ENCODE results near the gene KLHL26.

Gene KLHL26

DNA sequence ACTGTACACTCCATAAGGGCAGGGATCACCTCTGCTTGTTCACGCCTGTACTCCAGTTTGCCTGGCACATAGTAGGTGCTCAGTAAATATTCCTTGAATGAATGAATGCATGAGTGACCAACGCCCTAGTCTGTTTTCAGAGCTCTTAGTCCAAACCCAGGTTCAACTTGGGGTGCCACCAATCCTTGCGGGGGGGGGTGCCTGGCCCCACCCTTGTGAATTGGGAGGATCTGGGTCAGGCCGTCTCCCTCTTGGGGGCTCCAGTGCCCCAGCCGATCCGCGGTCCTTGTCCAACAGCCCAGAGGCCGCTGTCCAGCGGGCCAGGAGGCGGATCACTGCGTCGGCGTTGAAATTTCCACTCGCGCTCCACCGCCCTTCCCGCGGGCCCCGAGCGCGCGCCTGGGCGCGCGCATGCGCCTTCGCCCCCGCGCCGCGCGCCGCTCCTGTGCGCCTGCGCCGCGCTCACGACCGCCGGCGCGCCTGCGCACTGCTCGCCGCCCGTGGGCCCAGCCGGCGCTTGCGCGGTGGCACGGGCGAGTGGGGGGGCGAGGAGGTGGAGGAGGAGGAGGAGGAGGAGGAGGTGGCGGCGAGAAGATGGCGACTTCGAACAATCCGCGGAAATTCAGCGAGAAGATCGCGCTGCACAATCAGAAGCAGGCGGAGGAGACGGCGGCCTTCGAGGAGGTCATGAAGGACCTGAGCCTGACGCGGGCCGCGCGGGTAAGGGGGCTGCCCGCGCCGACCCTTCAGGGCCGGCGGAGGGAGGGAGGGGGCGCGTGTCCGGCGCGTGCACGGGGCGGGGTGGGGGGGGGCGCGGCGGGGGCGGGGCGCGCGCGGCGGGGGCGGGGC lies 46.5 kb downstream of the KLHL26 start, which contains the start of gene CRTC1:
Gene CRTC1 (plus strand): TSS at position 572 of the 849 bp plus-strand sequence. CDS start 23 bp downstream, at position 595.
- peak; percentile 81 to 93 for DNase-seq (ENCODE audit: extremely low read depth in 1 of 2, low read depth in 1 of 2)

DNA sequence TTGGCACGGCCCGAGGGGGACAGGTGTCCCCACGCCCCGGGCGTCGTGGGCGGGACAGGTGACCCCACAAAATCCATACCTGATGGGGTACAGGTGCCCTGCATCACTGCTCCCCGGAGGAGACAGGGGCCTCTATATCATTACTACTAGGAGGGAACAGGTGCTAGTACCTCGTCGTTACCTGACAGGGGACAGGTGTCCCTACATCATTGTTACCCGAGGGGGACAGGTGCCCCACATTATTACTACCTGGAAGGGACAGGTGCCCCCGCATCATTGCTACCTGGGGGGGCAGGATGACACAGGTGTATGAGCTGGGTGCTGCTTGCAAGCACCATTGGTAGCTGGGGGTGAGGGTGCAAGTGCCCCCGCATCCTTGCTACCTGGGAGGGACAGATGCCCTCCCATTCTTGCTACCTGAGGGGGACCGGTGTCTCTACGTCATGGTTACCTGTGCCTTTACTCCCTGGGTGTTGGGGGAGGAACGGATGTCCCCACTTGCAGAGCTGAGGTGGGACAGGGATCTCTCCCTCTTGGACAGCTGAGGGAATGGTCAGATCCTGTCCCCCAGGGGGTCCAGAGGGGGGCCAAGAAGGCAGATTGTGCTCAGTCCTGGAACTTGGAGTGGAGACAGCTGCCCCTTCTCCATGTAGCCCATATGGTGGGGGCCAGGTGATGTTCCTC lies 47.3 kb downstream of the KLHL26 start:
- no peak for DNase-seq (ENCODE audit: extremely low read depth in 1 of 2, low read depth in 1 of 2)

DNA sequence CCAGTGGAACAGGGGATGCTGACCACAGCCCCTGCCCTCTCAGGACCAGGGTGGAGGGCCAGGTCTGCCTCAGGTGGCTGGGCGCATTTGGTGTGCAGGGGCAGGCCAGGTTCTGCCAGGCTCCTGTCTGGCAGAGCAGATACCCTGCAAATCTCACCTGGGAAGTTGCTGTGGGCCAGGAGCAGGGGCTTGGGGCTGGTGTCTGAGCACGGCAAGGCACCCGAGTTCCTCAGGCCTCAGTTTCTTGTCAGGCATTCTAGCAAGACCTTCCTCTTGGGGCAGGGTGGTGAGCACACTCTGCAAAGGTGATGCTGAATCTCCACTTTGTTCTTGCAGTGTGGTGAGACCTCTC lies 47.8 kb downstream of the KLHL26 start:
- no peak for DNase-seq (ENCODE audit: extremely low read depth in 1 of 2, low read depth in 1 of 2)

DNA sequence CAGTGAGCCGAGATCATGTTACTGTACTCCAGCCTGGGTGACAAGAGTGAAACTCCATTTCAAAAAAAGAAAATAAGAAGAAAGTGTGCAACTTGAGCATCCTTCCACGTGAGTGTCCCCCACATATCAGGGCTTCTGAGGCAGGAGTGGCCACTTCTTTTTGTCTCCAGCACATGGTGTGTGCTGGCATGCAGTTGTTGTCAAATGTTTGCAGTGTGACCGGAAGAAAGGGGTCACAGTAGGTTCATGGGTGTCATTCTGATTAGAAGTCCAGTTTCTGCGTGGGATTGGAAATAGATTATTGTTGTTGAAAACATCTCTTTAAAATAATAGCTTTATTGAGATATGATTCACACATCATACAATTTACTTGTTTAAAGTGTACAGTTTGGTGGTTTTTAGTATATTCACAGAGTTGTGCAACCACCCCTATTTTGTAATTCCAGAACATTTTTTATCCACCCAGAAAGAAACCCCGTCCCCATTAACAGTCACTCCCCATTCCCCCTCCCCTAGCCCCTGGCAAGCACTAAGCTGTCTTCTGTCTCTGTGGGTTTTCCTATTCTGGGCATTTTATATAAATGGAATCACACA lies 48.9 kb downstream of the KLHL26 start:
- no peak for DNase-seq (ENCODE audit: extremely low read depth in 1 of 2, low read depth in 1 of 2)

DNA sequence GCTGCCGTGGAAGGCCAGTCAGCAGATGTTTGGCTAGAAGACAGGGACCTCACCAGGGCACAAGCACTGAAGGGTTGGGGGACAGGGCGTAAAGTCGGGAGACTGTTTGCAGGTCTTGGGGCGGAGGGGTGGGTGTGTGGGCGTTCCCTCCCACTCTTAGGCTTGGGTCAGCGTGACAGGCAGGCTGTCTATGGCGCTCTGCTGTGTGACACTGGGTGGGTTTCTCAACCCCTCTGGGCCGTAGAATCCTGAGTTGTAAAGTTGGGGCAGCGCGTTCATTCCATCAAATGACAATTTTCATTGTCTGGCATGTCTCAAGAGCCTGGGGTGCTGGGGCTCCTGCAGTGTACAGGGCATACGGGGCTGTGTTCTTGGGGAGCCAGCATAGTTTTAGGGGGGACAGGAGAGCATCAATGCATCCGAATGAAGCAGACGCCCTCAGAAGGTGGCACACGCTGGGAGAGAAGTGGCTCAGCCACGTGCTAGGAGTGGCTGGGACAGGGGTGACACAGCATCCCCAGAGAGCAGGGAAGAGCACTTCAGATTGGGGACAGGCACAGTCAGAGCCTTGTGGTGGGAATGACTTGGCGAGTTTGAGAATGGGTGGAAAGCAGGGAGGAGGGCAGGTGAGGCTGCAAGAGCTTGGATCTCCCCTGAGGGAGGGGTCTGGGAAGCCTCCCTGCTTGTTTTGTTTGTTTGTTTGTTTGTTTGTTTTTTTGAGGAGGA lies 51.1 kb downstream of the KLHL26 start:
- DNase-seq (ENCODE audit: extremely low read depth in 1 of 2, low read depth in 1 of 2): no peak

DNA sequence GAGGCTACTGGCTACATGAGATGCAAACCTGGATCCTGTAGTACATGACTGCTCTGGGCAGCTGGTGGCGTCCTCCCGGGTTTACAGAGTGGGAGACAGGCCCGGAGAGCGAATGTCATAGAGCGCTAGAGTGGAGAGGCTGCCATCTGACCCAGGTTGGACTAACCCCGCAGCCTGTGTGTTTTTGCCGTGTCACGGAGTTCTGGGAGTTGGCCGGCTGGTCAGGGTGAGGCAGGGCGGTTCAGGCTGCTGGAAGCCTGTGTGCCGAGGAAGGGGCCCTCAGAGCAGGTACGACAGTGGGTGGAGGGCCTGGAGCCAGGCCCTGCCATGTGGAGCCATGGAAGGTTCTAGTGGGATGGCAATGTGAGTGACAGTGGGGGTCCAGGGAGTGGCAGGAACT lies 59.2 kb downstream of the KLHL26 start:
- no peak for DNase-seq (ENCODE audit: extremely low read depth in 1 of 2, low read depth in 1 of 2)

DNA sequence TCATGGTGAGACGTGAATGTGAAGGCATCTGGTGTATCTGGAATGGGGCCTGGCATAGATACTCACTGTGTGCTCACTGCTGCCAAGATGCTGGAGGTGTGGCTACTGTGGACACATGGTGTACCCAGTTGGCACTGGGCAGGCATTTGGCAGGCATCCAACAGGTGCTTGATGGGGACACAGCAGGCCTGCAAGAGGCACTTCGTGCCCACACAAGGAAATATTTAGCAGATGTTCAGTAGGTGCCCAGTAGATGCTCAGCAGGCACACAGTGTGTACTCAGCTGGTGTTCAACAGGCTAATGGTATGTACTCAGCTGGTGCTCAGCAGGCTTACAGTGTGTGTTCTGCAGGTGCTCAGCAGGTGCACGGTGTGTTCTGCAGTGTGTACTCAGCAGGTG lies 60.9 kb downstream of the KLHL26 start:
- no peak for DNase-seq (ENCODE audit: extremely low read depth in 1 of 2, low read depth in 1 of 2)

DNA sequence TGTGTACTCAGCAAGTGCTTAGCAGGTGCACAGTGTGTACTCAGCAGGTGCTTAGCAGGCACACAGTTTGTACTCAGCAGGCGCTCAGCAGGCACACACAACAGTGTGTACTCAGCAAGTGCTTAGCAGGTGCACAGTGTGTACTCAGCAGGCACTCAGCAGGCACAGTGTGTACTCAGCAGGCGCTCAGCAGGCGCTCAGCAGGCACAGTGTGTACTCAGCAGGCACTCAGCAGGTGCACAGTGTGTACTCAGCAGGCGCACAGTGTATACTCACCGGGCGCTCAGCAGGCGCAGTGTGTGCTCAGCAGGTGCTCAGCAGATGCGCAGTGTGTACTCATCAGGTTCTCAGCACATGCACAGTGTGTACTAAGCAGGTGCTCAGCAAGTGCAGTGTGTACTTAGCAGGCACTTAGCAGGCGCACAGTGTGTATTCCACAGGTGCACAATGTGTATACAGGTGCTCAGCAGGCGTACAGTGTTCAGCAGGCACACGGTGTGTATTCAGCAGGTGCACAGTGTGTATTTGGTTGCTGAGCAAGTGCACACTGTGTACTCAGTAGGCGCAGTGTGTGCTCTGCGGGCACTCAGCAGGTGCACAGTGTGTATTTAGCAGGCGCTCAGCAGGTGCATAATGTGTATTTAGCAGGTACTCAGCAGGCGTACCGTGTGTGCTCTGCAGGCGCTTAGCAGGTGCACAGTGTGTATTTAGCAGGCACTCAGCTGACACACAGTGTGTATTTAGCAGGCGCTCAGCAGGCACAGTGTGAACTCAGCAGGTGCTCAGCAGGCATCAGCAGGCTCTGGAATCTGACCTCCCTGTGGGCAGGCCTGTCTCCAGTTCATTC lies 61.7 kb downstream of the KLHL26 start:
- DNase-seq (ENCODE audit: extremely low read depth in 1 of 2, low read depth in 1 of 2): no peak

DNA sequence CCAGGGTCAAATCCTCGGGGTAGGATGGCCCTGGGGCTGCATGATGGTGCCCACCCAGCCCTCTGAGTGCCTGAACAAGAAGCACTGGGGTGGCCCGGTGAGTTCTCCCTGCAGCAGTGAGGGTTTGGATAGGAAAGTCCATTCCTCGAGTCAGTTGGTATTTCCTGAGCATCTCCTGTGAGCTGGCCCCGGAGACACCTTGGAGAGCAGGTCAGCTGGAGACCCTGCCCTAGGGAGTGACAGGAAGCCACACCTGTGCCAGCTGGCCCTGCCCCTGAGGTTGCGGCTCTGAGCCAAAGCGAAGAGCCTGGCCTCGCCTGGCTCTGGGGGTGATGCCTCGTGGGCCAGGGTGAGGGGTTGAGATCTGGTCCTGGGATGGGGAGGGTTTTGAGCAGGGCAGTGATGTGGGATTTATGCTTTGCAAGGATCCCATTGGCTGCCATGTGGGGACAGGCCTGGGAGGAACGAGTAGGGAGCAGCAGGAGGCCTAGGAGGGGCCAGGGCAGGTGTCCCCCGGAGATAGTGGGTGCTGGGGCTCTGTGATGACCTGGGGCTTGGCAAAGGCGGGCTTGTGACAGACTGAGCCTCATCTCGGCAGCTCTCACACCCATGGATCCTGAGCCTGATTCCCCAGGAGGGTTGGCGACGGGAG lies 62.7 kb downstream of the KLHL26 start:
- DNase-seq (ENCODE audit: extremely low read depth in 1 of 2, low read depth in 1 of 2): no peak

DNA sequence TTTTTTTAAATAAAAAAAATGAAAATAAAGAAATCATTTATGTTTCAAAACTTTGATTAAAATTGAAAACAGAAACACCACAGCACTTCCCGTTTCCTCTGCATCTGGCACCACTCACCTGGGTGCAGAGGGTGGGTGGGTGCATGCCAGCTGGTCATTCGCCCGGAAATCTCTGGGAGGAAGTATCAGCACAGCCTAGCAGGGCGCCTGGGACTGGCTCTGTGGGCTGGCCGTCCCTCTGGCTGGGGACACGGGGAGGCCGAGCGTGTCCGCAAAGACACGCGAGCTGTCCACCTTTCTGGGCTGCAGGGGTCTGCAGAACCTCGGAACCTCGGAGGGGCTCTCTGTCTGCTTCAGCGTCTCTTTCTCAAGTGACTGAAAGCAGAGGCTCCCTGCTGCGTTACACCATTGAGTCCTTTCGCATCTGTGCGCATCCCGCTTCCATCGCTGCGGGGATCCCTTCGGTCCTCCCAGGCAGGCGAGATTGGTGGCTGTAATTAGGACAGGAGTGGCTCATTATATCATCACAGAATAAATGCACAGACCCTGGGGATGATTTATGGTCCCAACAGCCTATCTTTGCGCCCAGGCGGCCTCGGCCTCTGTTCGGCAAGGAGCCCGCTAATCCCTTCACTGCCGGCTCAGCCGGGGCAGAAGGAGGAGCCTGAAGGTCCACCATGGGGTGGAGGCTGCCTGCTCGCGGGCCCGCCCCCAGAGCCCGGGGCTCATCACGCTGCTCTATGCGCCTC lies 63.8 kb downstream of the KLHL26 start:
- peak in 1 of 2 donors; percentile 57 for DNase-seq (ENCODE audit: extremely low read depth in 1 of 2, low read depth in 1 of 2)

DNA sequence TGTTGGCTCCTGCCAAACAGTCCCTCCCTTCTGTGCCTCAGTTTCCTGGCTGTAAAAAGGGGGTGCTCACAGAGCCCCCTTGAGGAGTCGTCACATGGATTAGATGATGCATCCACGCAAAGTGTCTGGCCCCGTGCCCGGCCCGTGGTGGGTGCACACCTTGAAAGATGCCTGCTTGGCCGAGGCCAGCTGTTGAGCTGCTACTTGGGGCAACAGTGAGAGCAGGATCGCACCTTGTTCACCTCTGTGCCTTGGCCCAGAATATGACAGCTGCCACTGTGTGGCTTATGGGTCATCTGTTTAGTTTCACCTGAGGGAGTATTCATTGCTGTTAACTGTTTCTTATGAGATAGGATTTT lies 64.4 kb downstream of the KLHL26 start:
- no peak for DNase-seq (ENCODE audit: extremely low read depth in 1 of 2, low read depth in 1 of 2)

DNA sequence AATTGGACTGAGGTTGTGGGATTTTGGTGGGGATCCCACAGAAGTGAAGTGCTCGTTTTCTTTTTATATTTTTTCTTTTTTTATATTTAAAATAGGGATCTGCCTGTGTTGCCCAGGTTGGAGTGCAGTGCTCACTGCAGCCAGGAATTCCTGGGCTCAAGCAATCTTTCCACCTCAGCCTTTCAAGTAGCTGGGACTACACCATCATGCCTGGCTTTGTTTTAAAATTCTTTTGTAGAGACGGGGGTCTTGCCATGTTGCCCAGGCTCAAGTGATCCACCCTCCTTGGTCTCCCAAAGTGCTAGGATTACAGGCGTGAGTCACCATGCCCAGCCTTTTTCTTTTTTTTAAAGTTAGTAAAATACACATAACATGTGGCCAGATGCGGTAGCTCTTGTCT lies 67.2 kb downstream of the KLHL26 start:
- DNase-seq (ENCODE audit: extremely low read depth in 1 of 2, low read depth in 1 of 2): no peak

DNA sequence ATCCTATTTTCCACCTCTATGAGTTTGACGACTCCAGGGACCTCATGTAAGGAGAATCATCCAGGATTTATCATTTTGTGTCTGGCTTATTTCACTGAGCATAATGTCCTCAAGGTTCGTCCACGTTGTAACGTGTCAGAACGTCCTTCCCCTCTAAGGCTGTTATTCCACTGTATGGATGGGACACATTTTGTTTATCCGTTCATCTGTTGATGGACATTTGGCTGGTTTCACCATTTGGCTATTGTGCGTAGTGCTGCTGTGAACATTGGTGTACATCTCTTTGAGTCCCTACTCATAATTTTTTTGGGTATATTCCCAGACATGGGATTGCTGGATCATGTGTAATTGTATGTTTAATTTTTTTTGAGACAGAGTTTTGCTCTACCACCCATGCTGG lies 68.1 kb downstream of the KLHL26 start:
- no peak for DNase-seq (ENCODE audit: extremely low read depth in 1 of 2, low read depth in 1 of 2)

DNA sequence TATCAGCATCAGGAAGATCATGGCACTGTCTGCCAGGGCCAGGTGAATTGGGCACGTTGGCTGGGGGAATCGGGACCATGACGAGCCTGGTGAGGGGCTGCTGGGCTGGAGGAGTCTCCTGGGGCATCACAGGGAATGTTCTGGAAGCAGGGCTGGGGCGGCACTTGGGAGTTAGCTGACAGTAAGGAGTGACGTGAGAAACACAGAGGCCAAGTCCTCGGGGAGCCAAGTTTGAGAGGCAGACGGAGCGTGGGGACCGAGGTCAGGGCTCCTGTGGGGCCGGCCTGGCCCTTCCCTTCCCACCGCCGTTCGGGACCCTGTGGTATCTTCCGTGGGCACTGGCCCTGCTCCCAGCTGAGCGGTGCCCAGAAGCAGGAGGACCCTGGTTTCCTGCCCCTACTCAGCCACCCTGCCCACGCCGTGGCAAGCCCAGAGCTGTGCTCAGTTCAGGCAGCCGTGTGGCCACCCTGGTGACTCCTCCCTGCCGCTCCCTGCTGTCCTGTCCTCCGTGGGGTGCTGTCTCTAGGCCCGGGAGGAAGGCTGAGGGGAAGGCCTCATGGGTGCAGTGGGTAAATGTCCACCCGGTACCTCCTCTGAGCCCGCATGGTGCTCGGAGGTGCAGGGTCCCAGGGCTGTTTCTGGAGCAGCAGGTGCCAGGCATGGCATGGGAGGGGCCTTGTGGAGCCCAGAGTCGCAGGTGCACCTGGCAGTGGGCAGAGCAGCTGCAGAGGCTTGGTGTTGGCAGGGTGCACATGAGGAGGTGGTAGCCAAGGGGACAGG lies 71.8 kb downstream of the KLHL26 start:
- no peak for DNase-seq (ENCODE audit: extremely low read depth in 1 of 2, low read depth in 1 of 2)

DNA sequence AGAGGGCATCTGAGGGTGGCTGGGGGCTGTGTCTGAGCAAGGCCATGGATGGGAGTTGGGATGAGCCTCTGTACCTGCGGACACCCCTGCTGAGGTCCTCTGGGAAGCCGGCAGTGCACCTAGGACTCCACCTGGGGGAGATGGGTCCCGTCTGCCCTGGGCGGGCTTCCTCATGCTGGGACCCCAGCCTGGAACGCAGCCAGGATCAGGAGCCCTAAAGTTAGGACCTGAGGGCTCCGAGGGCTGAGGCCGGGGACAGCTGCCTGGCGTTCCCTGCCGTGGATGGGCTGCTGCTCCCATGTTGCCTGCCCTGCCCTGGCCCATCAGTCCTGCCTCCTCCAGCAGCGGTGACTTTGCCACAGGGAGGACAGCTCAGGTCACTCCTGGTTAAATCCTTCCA lies 72.7 kb downstream of the KLHL26 start:
- no peak for DNase-seq (ENCODE audit: extremely low read depth in 1 of 2, low read depth in 1 of 2)

DNA sequence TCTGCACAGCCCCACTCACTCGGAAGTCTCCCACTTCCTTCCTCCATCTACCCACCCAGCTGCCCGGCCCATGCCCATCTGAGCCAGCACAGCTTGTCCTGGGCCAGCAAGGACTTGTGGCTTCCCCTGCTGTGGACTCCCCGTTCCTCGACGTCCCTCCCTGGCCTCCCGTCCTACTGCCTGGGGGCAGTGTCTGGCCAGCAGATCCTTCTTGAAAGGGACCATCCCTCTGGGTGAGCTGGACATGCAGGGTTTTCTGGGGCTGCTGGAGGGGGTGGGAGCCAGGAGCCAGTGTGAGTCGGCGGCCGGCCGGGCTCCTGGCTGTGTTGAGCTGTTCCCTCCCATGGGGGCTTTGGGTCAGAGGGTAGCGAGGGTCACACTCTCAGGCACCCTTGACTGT lies 73.4 kb downstream of the KLHL26 start:
- no peak for DNase-seq (ENCODE audit: extremely low read depth in 1 of 2, low read depth in 1 of 2)

DNA sequence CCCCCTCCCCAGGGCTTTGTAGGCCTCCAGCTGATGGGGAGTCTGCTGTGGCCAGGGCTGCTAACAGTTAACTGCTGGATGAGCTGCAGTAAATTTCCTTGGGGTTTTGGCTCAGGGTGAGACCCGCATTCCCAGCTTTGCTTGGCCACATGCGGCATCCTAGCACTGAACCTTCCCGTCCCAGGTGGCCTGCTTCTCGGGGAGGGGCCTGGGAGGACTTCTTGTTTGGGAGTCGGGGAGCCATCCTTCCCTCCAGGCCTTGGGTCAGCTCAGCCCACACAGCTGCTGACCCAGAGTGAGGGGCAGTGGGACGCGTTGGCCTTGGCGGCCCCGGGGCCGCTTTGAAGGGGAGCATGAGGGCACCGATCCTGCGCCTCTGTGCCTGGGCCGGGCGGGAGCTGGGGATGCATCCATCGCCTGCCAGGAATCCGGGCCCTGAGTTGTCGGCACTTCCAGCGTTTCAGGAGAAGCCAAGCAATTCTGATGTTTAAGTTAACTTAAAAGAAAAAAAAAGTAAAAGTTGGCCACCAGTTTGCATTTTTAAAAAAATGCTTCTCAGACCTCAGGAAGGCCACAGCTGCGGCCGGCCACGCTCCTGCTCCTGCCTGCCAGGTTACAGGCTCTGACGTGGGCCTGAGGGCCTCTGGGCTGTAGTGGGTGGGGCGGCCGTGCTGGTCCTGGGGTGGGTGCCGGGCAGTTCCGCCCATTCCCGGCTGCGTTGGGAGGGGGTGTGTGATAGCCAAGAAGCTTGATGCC lies 74.3 kb downstream of the KLHL26 start:
- no peak for DNase-seq (ENCODE audit: extremely low read depth in 1 of 2, low read depth in 1 of 2)

DNA sequence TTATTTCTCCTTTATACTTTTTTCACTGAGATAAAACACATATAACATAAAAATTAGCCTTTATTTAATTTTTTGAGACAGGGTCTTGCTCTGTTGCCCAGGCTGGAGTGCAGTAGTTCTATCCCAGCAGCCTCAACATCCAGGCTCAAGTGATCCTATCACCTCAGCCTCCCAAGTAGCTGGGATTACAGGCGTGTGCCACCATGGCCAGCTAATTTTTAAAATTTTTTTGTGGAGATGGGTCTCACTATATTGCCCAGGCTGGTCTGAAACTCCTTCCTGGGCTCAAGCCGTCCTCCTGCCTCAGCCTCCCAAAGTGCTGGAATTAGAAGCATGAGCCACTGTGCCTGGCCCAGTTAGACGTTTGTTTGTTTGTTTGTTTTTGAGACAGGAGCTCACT lies 75.1 kb downstream of the KLHL26 start:
- DNase-seq (ENCODE audit: extremely low read depth in 1 of 2, low read depth in 1 of 2): no peak

All from activated CD8-positive, alpha-beta memory T cell treated with anti-CD3 and anti-CD28 coated beads for 1 hour (primary cell).